Smooth muscle cell (in vitro differentiated cells): ENCODE measurements around the gene TMEM164. TPM values are rescaled to one million over a fixed set of nuclear protein-coding genes. Genes with fewer than 3 reads are reported as not detected.

Experiments used
- DNase-seq: peaks from one replicate; lab custom pipeline; 2025; ENCODE audit not compliant: unreplicated experiment; lab: John Stamatoyannopoulos, UW
- H2AFZ ChIP-seq: fragments of 200-600 bp; sonication (generic); 2 replicates; pipeline ENCODE4 v1.6.0; 2016; ENCODE audit warnings: antibody characterized with exemption, low read depth, mild to moderate bottlenecking
- H3F3A ChIP-seq: fragments of 200-600 bp; sonication (generic); 2 replicates; pipeline ENCODE4 v1.6.0; 2017; ENCODE audit warnings: antibody characterized with exemption, low read depth
- H3K27ac ChIP-seq: fragments of 200-600 bp; sonication (generic); 2 replicates; pipeline ENCODE4 v1.5.1; 2016; ENCODE audit warnings: low read depth, mild to moderate bottlenecking
- H3K27me3 ChIP-seq: fragments of 200-600 bp; sonication (generic); 2 replicates; pipeline ENCODE4 v1.6.1; 2016; ENCODE audit warnings: low read depth, mild to moderate bottlenecking
- H3K36me3 ChIP-seq: fragments of 200-600 bp; sonication (generic); 2 replicates; pipeline ENCODE4 v1.5.1; 2016; ENCODE audit warnings: low read depth
- H3K4me1 ChIP-seq: fragments of 200-600 bp; sonication (generic); 2 replicates; pipeline ENCODE4 v1.5.1; 2016; ENCODE audit warnings: low read depth
- H3K4me2 ChIP-seq: fragments of 200-600 bp; sonication (generic); 2 replicates; pipeline ENCODE4 v1.6.0; 2016; ENCODE audit warnings: mild to moderate bottlenecking
- H3K4me3 ChIP-seq: fragments of 200-600 bp; sonication (generic); 2 replicates; pipeline ENCODE4 v1.5.1; 2016; ENCODE audit warnings: mild to moderate bottlenecking
- H3K79me2 ChIP-seq: fragments of 200-600 bp; sonication (generic); 2 replicates; pipeline ENCODE4 v1.6.0; 2016; ENCODE audit warnings: low read depth, mild to moderate bottlenecking
- H3K9ac ChIP-seq: fragments of 200-600 bp; sonication (generic); 2 replicates; pipeline ENCODE4 v1.6.0; 2016; ENCODE audit warnings: low read depth
- H3K9me3 ChIP-seq: fragments of 200-600 bp; sonication (generic); replicated peaks from 2 replicates; pipeline ENCODE4 v1.5.1; 2016; ENCODE audit warnings: low read depth
- H4K20me1 ChIP-seq: fragments of 200-600 bp; sonication (generic); 2 replicates; pipeline ENCODE4 v1.6.0; 2016; ENCODE audit warnings: low read depth
- WGBS: methylation state at CpG from one replicate; pipeline ENCODE4 v1.1.7; 2016; ENCODE audit warnings: low lambda C conversion rate; 5-methylcytosine and 5-hydroxymethylcytosine counted together
- polyA plus RNA-seq: library from polyadenylated mRNA; unstranded; fragments of >200 nt; fragmentation: Nextera tagmentation; extraction: Ambion mirVana; gene quantifications from 2 replicates; pipeline ENCODE4 v1.2.1, GENCODE V29; 2016
- total RNA-seq: library from RNA; depleted of rRNA; stranded (reverse); fragments of >200 nt; gene quantifications from 2 replicates; pipeline ENCODE4 v1.2.3, GENCODE V29; 2014
- TF ChIP-seq, protein P1 (sequence below): fragments of 200-600 bp; sonication (generic); IDR thresholded peaks from 2 replicates; pipeline ENCODE4 v1.5.1; 2017; ENCODE audit warnings: borderline replicate concordance, mild to moderate bottlenecking, antibody characterized with exemption; ENCODE audit not compliant: insufficient read depth, poor library complexity, severe bottlenecking

The TMEM164 gene
- total and polyA plus RNA-seq, 2 experiments from 2014 or later: 1.5 to 8.9 TPM

- 54% methylated on average over 4 of the region's 4 CpGs for WGBS
- Histone ChIP-seq H3K9me3 (no peaks in the 10 kb centered on the region), H4K20me1 (no peaks in the 10 kb centered on the region), H3K36me3 (no peaks in the 10 kb centered on the region), H2AFZ (no peak overlapping the region), H3F3A (no peaks in the 10 kb centered on the region), H3K4me2 (no peak overlapping the region), H3K4me1 (no peaks in the 10 kb centered on the region), H3K9ac (no peak overlapping the region), H3K27ac (no peak overlapping the region), H3K79me2 (no peaks in the 10 kb centered on the region), H3K27me3 (no peaks in the 10 kb centered on the region), H3K4me3 (no peak overlapping the region)
- TF ChIP-seq, protein P1, sequence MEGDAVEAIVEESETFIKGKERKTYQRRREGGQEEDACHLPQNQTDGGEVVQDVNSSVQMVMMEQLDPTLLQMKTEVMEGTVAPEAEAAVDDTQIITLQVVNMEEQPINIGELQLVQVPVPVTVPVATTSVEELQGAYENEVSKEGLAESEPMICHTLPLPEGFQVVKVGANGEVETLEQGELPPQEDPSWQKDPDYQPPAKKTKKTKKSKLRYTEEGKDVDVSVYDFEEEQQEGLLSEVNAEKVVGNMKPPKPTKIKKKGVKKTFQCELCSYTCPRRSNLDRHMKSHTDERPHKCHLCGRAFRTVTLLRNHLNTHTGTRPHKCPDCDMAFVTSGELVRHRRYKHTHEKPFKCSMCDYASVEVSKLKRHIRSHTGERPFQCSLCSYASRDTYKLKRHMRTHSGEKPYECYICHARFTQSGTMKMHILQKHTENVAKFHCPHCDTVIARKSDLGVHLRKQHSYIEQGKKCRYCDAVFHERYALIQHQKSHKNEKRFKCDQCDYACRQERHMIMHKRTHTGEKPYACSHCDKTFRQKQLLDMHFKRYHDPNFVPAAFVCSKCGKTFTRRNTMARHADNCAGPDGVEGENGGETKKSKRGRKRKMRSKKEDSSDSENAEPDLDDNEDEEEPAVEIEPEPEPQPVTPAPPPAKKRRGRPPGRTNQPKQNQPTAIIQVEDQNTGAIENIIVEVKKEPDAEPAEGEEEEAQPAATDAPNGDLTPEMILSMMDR: no peak
- no peak for DNase-seq
Observed at GRCh38 chrX:110044346-110045249, 41.7 kb downstream of the TMEM164 start.

DNA sequence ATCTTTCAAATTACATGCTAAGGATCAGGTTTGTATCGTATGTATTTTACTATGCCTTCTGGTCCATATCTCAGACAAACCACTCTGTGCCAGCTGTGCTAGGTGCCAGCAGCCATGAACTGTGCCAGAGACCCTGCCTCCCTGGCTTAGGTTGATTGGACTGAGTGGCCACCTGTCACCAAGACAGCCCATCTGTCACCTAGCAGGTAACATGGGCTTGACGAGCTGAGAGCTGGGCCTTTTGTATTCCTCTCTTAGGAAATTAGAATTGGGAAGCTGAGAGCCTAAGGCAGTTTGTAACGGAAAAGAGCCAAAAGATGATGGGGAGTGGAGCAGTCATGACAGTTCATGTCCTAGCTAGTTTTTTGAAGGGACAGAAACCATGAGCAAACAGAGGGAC lies 42.5 kb downstream of the TMEM164 start:
- Histone ChIP-seq H3K27ac (no peak overlapping the region), H4K20me1 (no peaks in the 10 kb centered on the region), H3K79me2 (no peaks in the 10 kb centered on the region), H3K36me3 (no peaks in the 10 kb centered on the region), H3K4me1 (no peaks in the 10 kb centered on the region), H2AFZ (no peak overlapping the region), H3K4me3 (no peak overlapping the region), H3K27me3 (no peaks in the 10 kb centered on the region), H3F3A (no peaks in the 10 kb centered on the region), H3K9ac (no peak overlapping the region), H3K4me2 (no peak overlapping the region), H3K9me3 (no peaks in the 10 kb centered on the region)
- WGBS: 74% methylated on average over 3 of the region's 3 CpGs
- no peak for DNase-seq
- TF ChIP-seq, protein P1: no peak

GRCh38 chrX:110046001-110046400 lies 43.1 kb downstream of the TMEM164 start:
- no peaks in the 10 kb centered on the region for H3F3A ChIP-seq
- no peaks in the 10 kb centered on the region for H3K27me3 ChIP-seq
- no peaks in the 10 kb centered on the region for H4K20me1 ChIP-seq
- H3K4me2 ChIP-seq: no peak overlapping the region
- no peaks in the 10 kb centered on the region for H3K36me3 ChIP-seq
- H2AFZ ChIP-seq: no peak overlapping the region
- H3K9me3 ChIP-seq: no peaks in the 10 kb centered on the region
- no peak overlapping the region for H3K9ac ChIP-seq
- no peak for DNase-seq
- H3K4me3 ChIP-seq: no peak overlapping the region
- WGBS: 35% methylated on average over 4 of the region's 4 CpGs
- TF ChIP-seq, protein P1: no peak
- H3K4me1 ChIP-seq: no peaks in the 10 kb centered on the region
- no peaks in the 10 kb centered on the region for H3K79me2 ChIP-seq
- H3K27ac ChIP-seq: no peak overlapping the region
